Measurements from ENCODE around the gene LIAS.

GRCh38 chr4:39442998-39443397 is 15.9 kb upstream of the LIAS start:
- TF ChIP-seq CTCF (IDR thresholded peaks at IDR 0.05; ENCODE audit: low read depth, low read length, missing input control): no peak
- no peak for TF ChIP-seq EGR1 (IDR thresholded peaks at IDR 0.05; ENCODE audit: low read depth in 2 of 2)
- TF ChIP-seq GABPA (IDR thresholded peaks at IDR 0.05 in 1 of 2, conservative IDR thresholded peaks at IDR 0.05 in 1 of 2): no peak
- no peak for TF ChIP-seq RAD21 (IDR thresholded peaks at IDR 0.05)
- no peak for TF ChIP-seq YY1 (IDR thresholded peaks at IDR 0.05)
- no peak for TF ChIP-seq JUND (IDR thresholded peaks at IDR 0.05)
- TF ChIP-seq ZBTB33 (IDR thresholded peaks at IDR 0.05): no peak
- no peak for TF ChIP-seq FOXA1 (IDR thresholded peaks at IDR 0.05)
- no peak for TF ChIP-seq MAX (IDR thresholded peaks at IDR 0.05)
- no peak for TF ChIP-seq RXRA (IDR thresholded peaks at IDR 0.05)
- no peak for TF ChIP-seq SP1 (IDR thresholded peaks at IDR 0.05)
- no peak for TF ChIP-seq HNF4A (conservative IDR thresholded peaks at IDR 0.05)
- TF ChIP-seq TAF1 (conservative IDR thresholded peaks at IDR 0.05): no peak
- TF ChIP-seq ATF3 (IDR thresholded peaks at IDR 0.05): no peak
